ENCODE measurements around the gene MFAP3L. TPM values are rescaled to one million over a fixed set of nuclear protein-coding genes. Genes with fewer than 3 reads are reported as not detected.

MFAP3L gene
- total and polyA plus RNA-seq, 8 donors: 0.76 to 4.1 (median 2.1) TPM

- no peaks in the 10 kb centered on the region for H3K4me1 ChIP-seq
- 86 to 95% methylated on average over 1 of the region's 1 CpG for WGBS, 2 donors
- H3K4me3 ChIP-seq: no peak overlapping the region
- no peak overlapping the region for H3K27ac ChIP-seq
- no peaks in the 10 kb centered on the region for H3K36me3 ChIP-seq
- FAIRE-seq: no peak
- H3K27me3 ChIP-seq: no peaks in the 10 kb centered on the region
- no peak for DNase-seq
- H3K9me3 ChIP-seq: no peaks in the 10 kb centered on the region
- no peak for TF ChIP-seq CTCF (IDR thresholded peaks at IDR 0.05)
- intact Hi-C loops (cut with DNase I): no loop called here
- no peak for ATAC-seq
Observed at GRCh38 chr4:169998981-169999380, 27.2 kb downstream of the MFAP3L start.

GRCh38 chr4:169996379-169997240 is 29.6 kb downstream of the MFAP3L start:
- Histone ChIP-seq H3K4me1 (no peaks in the 10 kb centered on the region), H3K36me3 (no peaks in the 10 kb centered on the region), H3K4me3 (no peak overlapping the region), H3K27ac (no peak overlapping the region), H3K9me3 (no peaks in the 10 kb centered on the region), H3K27me3 (no peaks in the 10 kb centered on the region)
- intact Hi-C loops (cut with DNase I): no loop called here
- no peak for ATAC-seq
- no peak for DNase-seq
- FAIRE-seq: no peak
- no peak for TF ChIP-seq CTCF (IDR thresholded peaks at IDR 0.05)
- WGBS, 2 donors: 80 to 83% methylated on average over 10 of the region's 10 CpGs

- H3K27ac ChIP-seq: no peak overlapping the region
Observed at GRCh38 chr4:169993531-169993930, 32.7 kb downstream of the MFAP3L start.

GRCh38 chr4:169988252-169988651 is 37.9 kb downstream of the MFAP3L start:
- H3K9me3 ChIP-seq: no peaks in the 10 kb centered on the region
- ATAC-seq (no peak), FAIRE-seq (no peak), DNase-seq (no peak)
- H3K27me3 ChIP-seq: no peaks in the 10 kb centered on the region
- no peak overlapping the region for H3K27ac ChIP-seq
- no peaks in the 10 kb centered on the region for H3K4me1 ChIP-seq
- 62 to 63% methylated on average over 6 of the region's 6 CpGs for WGBS, 2 donors
- intact Hi-C loops (cut with DNase I): no loop called here
- no peak for TF ChIP-seq CTCF (IDR thresholded peaks at IDR 0.05)
- no peaks in the 10 kb centered on the region for H3K36me3 ChIP-seq
- no peak overlapping the region for H3K4me3 ChIP-seq

More at GRCh38 chr4:169993531-169993930, 32.7 kb downstream of the MFAP3L start:
- intact Hi-C loops (cut with DNase I): no loop called here
- TF ChIP-seq CTCF (IDR thresholded peaks at IDR 0.05): no peak
- Histone ChIP-seq H3K9me3 (no peaks in the 10 kb centered on the region), H3K4me3 (no peak overlapping the region), H3K4me1 (no peaks in the 10 kb centered on the region), H3K36me3 (no peaks in the 10 kb centered on the region), H3K27me3 (no peaks in the 10 kb centered on the region)
- ATAC-seq: no peak
- DNase-seq: no peak
- no peak for FAIRE-seq
- WGBS, 2 donors: 81 to 83% methylated on average over 9 of the region's 9 CpGs
